Measurements from ENCODE around the gene ABHD14A. TPM values are rescaled to one million over a fixed set of nuclear protein-coding genes. Genes with fewer than 3 reads are reported as not detected.

ABHD14A gene
- total RNA-seq, 1 donor from 2014 or later = 14.8 TPM

DNA sequence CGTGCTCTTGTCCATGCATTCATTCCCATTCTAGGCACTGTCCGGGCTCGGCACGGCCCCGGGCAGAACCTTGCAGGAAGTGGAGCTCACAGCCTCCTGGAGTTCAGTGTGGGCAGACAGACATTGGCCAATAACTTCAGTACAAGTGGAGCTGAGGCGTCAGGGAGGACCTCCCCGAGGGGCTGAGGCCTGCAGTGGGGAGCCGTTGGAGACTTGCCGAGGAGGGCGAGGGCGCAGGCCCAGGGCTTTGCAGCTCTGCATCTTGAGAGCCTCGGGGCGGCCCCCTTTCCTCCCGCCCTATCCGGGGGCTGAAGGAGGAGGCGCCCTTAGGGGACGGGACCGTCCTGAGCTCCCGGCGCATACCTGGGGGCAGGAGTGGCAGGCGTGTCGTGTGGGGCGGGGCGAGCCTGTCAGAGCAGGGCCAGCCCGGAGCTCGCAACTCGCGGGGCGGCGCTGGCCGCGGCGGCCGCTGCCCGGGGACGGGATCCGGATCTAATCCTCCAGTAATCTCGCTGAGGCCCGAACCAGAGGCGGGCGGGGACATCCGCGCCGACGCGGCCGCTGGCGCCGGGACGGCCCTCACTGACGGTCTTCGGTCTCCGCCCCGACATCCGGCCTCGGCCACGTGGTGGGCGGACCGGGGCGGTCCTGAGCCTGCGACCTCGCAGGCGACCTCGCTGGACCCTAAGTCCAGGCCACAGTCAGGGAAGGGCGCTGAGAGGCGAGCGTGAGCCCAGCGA, 8.1 kb downstream of the ABHD14A start, which contains the start of gene ACY1:
Gene ACY1, plus strand, starts transcription at position 698 of the 740 bp plus-strand sequence. CDS start 530 bp downstream, outside the sequence.
- Mint-ChIP-seq H3K9me3 (no peaks in the 10 kb centered on the region), H3K4me1 (peaks cover 24% of the 10 kb centered on the region), H3K27me3 (ENCODE audit: low read depth) (no peaks in the 10 kb centered on the region), H3K36me3 (ENCODE audit: low read depth) (peaks cover 2% of the 10 kb centered on the region), H3K4me3 (peak within 1 kb of the TSS; percentile 88), H3K27ac (ENCODE audit: unreplicated experiment) (peak within 1 kb of the TSS; percentile 97)
- peak; percentile 35 for TF ChIP-seq CTCF (conservative IDR thresholded peaks at IDR 0.05)
- DNase-seq (ENCODE audit: low read depth, low spot score) = peak; percentile 76

- H3K9me3 Mint-ChIP-seq = no peaks in the 10 kb centered on the region
- peaks cover 28% of the 10 kb centered on the region for H3K4me1 Mint-ChIP-seq
- peak overlapping the region; percentile 97 for H3K27ac Mint-ChIP-seq (ENCODE audit: unreplicated experiment)
- peak overlapping the region; percentile 88 for H3K4me3 Mint-ChIP-seq
- no peak for DNase-seq (ENCODE audit: low read depth, low spot score)
- peaks cover 2% of the 10 kb centered on the region for H3K36me3 Mint-ChIP-seq (ENCODE audit: low read depth)
- no peak for TF ChIP-seq CTCF (conservative IDR thresholded peaks at IDR 0.05)
- peaks cover 2% of the 10 kb centered on the region for H3K27me3 Mint-ChIP-seq (ENCODE audit: low read depth)
Measured at GRCh38 chr3:51983578-51984268, 8.9 kb downstream of the ABHD14A start.

DNA sequence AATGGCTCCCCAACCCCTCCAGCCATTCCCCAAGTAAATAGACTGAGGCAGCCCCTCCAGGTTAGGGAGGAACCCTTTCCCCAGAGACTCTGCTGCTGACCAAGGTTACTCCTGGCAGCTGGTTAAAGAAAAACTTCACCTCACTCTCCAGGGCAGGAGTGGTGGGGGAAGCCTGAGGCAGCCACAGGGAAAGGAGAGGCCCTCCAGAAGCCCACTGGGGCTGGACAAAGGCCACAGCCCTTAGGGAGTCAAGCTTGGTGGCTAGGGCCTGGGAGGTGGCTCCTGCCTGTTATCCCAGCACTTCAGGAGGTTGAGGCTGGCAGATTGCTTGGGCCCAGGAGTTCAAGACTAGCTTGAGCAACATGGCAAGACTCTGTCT, 9.4 kb downstream of the ABHD14A start:
- Mint-ChIP-seq H3K36me3 (ENCODE audit: low read depth) (peaks cover 2% of the 10 kb centered on the region), H3K9me3 (no peaks in the 10 kb centered on the region), H3K27ac (ENCODE audit: unreplicated experiment) (no peak overlapping the region), H3K4me3 (peak overlapping the region; percentile 88), H3K27me3 (ENCODE audit: low read depth) (peaks cover 8% of the 10 kb centered on the region), H3K4me1 (peaks cover 34% of the 10 kb centered on the region)
- DNase-seq (ENCODE audit: low read depth, low spot score) = no peak
- TF ChIP-seq CTCF (conservative IDR thresholded peaks at IDR 0.05) = no peak

- Mint-ChIP-seq H3K4me3 (peak overlapping the region; percentile 79), H3K27ac (ENCODE audit: unreplicated experiment) (no peak overlapping the region), H3K27me3 (ENCODE audit: low read depth) (peaks cover 9% of the 10 kb centered on the region), H3K9me3 (no peaks in the 10 kb centered on the region), H3K36me3 (ENCODE audit: low read depth) (peaks cover 2% of the 10 kb centered on the region), H3K4me1 (peaks cover 35% of the 10 kb centered on the region)
- DNase-seq (ENCODE audit: low read depth, low spot score) = no peak
- no peak for TF ChIP-seq CTCF (conservative IDR thresholded peaks at IDR 0.05)
Measured at GRCh38 chr3:51985063-51985462, 10.2 kb downstream of the ABHD14A start.

DNA sequence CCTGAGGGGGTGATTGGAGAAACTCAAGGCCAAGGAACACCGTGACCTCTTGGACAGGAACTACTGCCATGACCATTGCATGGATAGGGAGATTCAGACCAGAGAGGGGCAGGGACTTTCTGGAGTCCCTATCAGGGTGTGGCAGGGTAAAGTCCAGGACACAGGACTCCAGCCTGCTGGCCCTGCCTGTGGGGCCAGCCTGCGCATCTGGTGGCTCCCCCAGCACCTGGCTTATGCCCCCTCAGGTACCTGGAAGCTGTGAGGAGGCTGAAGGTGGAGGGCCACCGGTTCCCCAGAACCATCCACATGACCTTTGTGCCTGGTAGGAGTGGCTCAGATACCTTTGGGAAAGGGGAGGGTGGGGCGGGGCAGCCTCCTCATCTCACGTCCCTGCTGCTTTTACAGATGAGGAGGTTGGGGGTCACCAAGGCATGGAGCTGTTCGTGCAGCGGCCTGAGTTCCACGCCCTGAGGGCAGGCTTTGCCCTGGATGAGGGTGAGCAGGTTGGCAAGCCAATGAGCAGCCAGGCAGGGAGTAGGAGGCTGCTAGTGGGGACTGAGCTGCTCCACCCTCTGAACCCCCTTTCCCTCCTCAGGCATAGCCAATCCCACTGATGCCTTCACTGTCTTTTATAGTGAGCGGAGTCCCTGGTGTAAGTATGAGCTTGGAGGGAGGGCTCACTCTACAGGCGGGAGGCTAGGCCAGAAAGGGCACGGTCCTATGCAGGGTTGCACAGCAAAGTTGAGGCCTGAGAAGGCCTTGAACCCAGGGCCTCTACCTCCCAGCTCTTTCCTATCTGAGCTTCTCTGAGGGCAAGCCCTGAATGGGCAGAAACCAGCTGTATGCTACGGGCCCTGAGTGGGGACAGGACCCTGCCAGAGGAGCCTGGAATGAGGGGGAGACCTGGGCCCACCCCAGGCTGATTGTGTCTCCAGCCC, 11.4 kb downstream of the ABHD14A start:
- H3K36me3 Mint-ChIP-seq (ENCODE audit: low read depth) = peaks cover 6% of the 10 kb centered on the region
- peaks cover 37% of the 10 kb centered on the region for H3K4me1 Mint-ChIP-seq
- peak overlapping the region; percentile 19 for H3K4me3 Mint-ChIP-seq
- peaks cover 13% of the 10 kb centered on the region for H3K27me3 Mint-ChIP-seq (ENCODE audit: low read depth)
- H3K27ac Mint-ChIP-seq (ENCODE audit: unreplicated experiment) = no peak overlapping the region
- peaks cover 2% of the 10 kb centered on the region for H3K9me3 Mint-ChIP-seq
- DNase-seq (ENCODE audit: low read depth, low spot score) = no peak
- TF ChIP-seq CTCF (conservative IDR thresholded peaks at IDR 0.05) = no peak
